ENCODE results near the gene MCTP1.
A peak's percentile ranks its signal among the peaks of the same experiment; 100 is the strongest.

The MCTP1 gene

GRCh38 chr5:94856257-94856800, 428.6 kb downstream of the MCTP1 start:
- TF ChIP-seq PPARA (CRISPR knock-in tag; IDR thresholded peaks at IDR 0.05; ENCODE audit: borderline replicate concordance): no peak
- no peak for TF ChIP-seq SNAI2 (CRISPR knock-in tag; IDR thresholded peaks at IDR 0.05)
- peak; percentile 73 for TF ChIP-seq ISL1 (CRISPR knock-in tag; IDR thresholded peaks at IDR 0.05)
- TF ChIP-seq TSHZ2 (CRISPR knock-in tag; IDR thresholded peaks at IDR 0.05): 0 out of 2 replicates have a peak, but pooled peaks have one; percentile 17

GRCh38 chr5:94855543-94855942, 429.4 kb downstream of the MCTP1 start:
- ATAC-seq: no peak

More at GRCh38 chr5:94856257-94856800, 428.6 kb downstream of the MCTP1 start:
- ATAC-seq: no peak

GRCh38 chr5:94853120-94853519, 431.8 kb downstream of the MCTP1 start:
- ATAC-seq: no peak
- no peak for TF ChIP-seq PPARA (CRISPR knock-in tag; IDR thresholded peaks at IDR 0.05; ENCODE audit: borderline replicate concordance)
- no peak for TF ChIP-seq ZFP30 (CRISPR knock-in tag; IDR thresholded peaks at IDR 0.05)
- no peak for TF ChIP-seq POU6F1 (CRISPR knock-in tag; IDR thresholded peaks at IDR 0.05; ENCODE audit: borderline replicate concordance, low read depth)
- TF ChIP-seq GLIS3 (CRISPR knock-in tag; IDR thresholded peaks at IDR 0.05): no peak
- TF ChIP-seq TSHZ2 (CRISPR knock-in tag; IDR thresholded peaks at IDR 0.05): no peak
- TF ChIP-seq RARB (CRISPR knock-in tag; IDR thresholded peaks at IDR 0.05): no peak
- TF ChIP-seq PATZ1 (CRISPR knock-in tag; IDR thresholded peaks at IDR 0.05; ENCODE audit: borderline replicate concordance): no peak

More at GRCh38 chr5:94855543-94855942, 429.4 kb downstream of the MCTP1 start:
- TF ChIP-seq SNAI2 (CRISPR knock-in tag; IDR thresholded peaks at IDR 0.05): no peak
- no peak for TF ChIP-seq ISL1 (CRISPR knock-in tag; IDR thresholded peaks at IDR 0.05)
- TF ChIP-seq GLIS3 (CRISPR knock-in tag; IDR thresholded peaks at IDR 0.05): no peak
- TF ChIP-seq TSHZ2 (CRISPR knock-in tag; IDR thresholded peaks at IDR 0.05): no peak
- no peak for TF ChIP-seq CSDC2 (CRISPR knock-in tag; IDR thresholded peaks at IDR 0.05)
- no peak for TF ChIP-seq CREB5 (CRISPR knock-in tag; IDR thresholded peaks at IDR 0.05; ENCODE audit: low read depth)
- TF ChIP-seq OSR1 (CRISPR knock-in tag; IDR thresholded peaks at IDR 0.05): no peak

Data from SK-N-SH treated with all-trans-retinoic acid at 6 μM for 48 hours (cell line).